H54 (cell line): ENCODE results near the gene CREG1.

Experiments
- DNase-seq: peaks from one replicate; pipeline ENCODE4 v3.0.0; 2011; ENCODE audit warnings: low spot score, mixed read lengths; ENCODE audit not compliant: insufficient read length
- FAIRE-seq: peaks from 3 replicates; lab custom pipeline; 2011; peaks lifted over from hg19 to GRCh38; lab: Jason Lieb, UNC
- POLR2A ChIP-seq: IDR thresholded peaks from 2 replicates; pipeline ENCODE4 v1.6.1; 2011; ENCODE audit warnings: low read depth, mild to moderate bottlenecking, low read length

CREG1 gene

DNA sequence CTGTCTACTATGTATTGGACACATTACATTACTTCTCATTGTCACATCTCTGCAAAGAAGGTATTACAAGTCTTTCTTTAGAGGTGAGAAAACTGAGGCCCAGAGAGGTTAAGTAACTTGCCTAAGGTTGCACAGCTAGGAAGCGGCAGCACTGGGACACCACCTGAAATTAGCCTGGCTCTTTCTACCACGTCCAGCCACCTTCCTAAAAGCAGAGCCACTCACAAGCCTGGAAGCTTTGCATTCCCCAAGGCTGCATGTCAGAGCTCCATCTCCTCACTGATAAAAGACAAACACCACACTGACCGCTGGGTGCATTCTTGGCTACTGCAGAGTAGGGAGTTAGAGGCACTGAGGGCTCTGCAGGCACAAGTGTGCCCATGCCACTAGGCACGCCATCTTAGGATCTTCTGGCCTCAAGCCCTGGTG is 37.7 kb downstream of the CREG1 start:
- no peak for TF ChIP-seq POLR2A
- FAIRE-seq (no peak), DNase-seq (no peak)

DNA sequence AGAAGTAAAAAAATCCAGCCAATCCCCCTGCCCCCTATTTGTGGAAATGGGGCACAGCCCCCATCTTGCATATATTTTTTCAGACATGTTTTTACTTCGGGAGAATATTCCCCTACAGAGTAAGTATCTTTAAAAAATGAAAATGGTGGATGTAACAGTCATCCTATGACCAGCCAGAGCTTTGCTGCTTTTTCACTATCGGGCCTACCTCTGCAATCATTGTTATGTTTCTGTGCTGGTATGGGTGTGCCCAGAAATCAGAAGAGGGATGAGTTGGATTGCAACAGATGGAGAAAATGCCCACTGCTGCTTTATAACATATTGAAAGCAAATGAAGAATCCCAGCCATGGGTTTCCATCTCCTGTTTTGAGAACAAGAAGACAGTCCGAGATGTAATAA is 38.1 kb downstream of the CREG1 start:
- no peak for FAIRE-seq
- TF ChIP-seq POLR2A = no peak
- no peak for DNase-seq

DNA sequence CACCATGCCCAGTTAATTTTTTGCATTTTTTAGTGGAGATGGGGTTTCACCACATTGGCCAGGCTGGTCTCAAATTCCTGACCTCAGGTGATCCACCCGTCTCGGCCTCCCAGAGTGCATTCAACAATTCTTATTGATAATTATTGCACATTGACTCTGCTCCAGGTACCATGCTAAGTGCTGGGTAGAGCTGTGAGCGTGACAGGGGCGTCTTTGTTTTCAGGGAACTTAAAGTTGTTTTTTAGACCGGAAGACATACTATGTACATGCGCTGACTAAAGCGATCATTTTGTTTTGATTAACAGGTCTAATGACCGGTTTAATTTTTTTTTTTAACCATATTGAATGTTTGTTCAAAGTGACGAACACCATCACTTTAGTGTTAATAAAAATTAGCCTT is 39.3 kb downstream of the CREG1 start:
- no peak for TF ChIP-seq POLR2A
- DNase-seq (no peak), FAIRE-seq (no peak)

DNA sequence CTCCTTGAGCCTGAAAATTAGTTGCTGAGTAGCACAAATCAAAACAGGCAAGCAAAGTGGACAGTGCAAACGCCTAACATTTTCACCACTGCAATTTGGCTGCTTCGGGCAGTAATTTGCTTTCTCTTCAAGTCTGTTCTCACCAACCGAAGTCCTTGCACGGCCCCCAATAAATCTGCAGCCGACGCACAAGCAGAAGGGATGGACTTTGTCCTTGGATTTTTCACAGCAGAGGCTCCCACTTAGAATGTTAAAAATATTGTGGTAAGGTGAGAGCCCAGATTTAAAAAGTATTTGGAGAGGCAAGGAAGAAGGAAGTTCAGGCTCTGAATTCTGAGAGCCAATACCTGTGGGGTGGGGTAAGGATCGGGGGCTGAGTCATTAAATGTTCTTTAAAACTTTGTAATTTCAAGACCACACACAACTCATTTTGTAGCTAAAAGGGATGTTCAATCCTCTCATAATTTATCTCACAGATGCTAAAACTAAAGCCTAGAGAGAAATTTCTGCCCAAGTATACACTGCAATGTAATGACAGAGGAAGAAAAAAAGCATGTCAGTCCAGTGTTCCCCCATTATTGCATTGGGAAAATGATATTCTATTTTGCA is 41.4 kb downstream of the CREG1 start:
- DNase-seq (no peak), FAIRE-seq (no peak)
- no peak for TF ChIP-seq POLR2A

DNA sequence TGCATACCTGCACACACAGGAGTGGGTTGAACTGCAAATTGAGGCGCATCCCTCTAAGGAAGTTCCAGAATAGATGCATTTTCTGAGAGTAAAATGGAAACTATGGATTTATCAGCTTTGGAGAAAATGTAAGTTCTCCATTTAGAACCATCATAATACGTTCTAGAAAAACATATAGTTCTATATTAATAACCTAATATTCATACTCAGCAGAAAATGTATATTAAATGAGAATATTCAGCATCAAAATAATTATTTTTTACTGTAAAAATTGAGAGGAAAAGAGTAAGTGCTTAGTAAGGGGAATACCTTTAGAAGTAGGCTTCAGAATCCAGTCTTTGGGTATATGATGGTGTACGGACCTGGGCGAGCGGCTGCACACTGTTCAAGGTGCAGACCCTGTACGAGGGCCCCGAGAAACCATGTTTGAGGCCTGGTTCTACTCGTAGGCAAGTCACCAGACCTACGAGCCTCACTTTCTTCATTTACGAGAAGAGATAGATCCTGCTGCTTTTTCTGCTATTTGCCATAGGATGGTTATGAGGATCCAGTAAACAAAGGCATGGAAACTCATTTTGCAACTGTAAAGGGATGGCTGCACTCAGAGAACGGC is 42.1 kb downstream of the CREG1 start:
- no peak for TF ChIP-seq POLR2A

DNA sequence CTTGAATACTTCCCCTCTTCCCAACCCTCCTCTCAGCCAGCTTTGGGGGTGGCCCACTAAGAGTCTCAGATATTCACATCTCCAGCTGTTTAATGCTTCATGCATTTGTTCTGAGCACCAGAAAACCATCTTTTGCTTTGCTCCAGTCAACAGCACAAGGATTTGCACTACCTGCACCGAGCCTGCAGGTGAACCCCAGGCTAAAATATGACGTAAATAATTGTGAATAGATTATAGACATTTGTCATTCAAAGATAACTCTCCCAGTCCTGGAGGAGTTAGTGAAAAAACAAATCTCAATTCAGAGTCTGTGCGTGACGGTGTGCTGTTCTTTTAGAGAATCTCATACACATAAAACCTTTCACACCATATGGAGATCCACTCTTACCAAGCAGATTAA is 42.7 kb downstream of the CREG1 start:
- TF ChIP-seq POLR2A = no peak
- DNase-seq (no peak), FAIRE-seq (no peak)

More for the DNA sequence above, 42.1 kb downstream of the CREG1 start:
- DNase-seq (no peak), FAIRE-seq (no peak)

DNA sequence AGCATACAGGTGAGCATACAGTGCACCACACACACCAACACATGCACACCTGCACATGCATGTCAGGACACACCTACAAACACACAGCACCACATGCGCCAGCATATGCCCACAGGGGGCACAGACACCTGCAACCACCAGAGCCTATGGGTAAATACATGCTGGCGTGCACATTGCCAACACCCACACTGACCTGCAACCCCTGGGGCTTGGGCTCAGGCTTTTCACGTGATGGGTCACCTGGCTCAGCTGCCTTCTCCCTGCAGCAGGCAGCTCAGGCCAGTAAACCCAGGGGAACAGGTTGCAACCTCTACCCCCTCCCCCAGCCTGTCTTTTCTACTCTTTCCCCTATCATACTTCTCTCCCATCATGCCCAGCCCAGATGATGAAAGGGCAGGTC is 43.3 kb downstream of the CREG1 start:
- no peak for FAIRE-seq
- TF ChIP-seq POLR2A = no peak
- DNase-seq = no peak

DNA sequence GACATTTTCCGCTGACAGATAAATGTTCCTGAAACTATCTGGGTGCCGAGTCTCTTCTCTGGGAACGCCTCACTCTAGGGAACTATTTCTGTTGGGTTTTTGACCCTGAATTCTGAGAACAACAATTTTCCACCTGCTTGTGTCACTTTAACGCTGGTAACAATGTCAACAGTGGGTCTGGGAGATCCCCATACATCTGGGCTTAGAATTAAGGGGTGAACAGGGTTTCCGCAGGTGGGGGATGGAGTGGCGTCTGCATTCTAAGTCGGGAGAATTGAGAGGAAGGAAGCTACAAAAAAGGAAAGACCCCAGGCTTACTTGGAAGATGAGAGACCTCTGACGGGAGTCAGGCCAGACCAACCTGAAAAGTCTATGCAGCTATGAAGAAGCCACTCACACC is 44.0 kb downstream of the CREG1 start:
- DNase-seq (no peak), FAIRE-seq (no peak)
- TF ChIP-seq POLR2A = no peak

DNA sequence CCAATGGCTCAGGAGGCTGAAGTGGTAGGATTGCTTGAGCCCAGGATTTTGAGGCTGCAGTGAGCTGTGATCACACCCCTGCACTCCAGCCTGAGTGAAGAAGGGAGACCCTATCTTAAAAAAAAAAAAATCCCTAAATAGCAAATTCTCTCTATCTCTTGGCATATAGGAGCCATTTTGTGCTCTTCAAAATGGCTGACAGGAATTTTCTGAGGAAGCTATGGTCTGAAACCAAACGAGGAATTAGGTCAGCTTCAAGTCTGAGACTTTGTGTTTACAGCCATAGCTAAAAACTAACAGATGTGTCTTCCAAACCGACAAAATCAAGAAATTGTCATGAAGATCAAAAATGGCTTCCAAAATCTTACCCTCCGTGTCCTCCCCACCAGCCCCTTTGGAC is 45.8 kb downstream of the CREG1 start:
- TF ChIP-seq POLR2A = no peak
- DNase-seq = no peak
- no peak for FAIRE-seq

DNA sequence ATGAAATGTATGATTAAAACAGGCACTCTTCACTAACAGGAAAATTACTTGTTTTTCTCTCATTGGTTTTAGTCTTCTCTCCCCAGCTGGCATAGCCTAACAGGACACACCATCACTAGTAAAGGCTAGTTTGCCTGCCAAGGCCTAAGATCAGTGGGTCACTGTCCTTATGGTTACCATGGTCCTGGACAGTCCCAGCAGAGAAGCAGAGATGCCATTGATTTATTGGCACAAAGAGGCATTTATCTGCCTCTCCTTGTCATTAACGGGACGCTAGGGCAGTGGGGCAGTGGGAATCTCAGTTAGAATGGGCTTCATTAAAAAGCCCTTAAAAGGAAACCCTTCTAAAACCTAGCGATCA is 49.1 kb downstream of the CREG1 start:
- FAIRE-seq (no peak), DNase-seq (no peak)
- TF ChIP-seq POLR2A = no peak

DNA sequence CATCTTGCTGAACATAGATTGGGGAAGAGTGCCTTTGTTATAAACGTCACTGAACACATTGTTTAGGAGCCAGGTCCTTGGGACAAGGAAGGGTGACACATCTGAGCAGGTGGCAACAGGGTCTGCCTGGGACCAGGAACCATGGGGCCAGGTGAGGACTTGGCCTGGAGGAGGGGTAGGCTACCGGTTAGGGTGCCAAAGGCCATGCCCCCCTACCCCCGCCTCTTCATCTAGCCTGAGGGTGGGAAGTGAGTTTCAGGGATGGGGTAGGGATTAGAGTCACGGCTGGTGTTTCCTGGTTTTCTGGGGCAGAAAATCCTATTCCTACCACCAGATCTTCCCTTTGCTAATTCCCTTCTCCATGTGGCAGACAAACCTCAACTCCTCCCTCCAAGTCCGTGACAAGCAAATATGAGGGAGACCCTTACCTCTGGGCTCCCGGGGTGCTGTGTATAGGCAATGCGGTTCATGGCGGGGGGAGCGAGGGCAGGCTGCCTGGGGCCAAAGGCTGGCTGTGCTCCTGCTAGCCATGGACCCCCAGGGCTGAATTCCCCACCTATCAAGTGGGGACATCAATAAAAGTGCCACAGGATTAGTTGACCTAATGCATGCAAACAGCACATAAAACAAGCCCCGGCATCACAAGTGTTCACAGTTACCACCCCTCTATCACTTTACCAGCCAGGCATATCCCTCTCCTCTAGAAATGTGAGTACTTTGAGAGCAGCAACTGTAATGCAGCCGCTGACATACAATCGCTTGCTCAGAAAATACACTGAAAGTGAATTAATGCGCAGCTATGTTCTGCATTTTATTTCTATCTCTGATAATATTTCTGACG is 49.7 kb downstream of the CREG1 start:
- DNase-seq = no peak
- TF ChIP-seq POLR2A = no peak
- FAIRE-seq = no peak

DNA sequence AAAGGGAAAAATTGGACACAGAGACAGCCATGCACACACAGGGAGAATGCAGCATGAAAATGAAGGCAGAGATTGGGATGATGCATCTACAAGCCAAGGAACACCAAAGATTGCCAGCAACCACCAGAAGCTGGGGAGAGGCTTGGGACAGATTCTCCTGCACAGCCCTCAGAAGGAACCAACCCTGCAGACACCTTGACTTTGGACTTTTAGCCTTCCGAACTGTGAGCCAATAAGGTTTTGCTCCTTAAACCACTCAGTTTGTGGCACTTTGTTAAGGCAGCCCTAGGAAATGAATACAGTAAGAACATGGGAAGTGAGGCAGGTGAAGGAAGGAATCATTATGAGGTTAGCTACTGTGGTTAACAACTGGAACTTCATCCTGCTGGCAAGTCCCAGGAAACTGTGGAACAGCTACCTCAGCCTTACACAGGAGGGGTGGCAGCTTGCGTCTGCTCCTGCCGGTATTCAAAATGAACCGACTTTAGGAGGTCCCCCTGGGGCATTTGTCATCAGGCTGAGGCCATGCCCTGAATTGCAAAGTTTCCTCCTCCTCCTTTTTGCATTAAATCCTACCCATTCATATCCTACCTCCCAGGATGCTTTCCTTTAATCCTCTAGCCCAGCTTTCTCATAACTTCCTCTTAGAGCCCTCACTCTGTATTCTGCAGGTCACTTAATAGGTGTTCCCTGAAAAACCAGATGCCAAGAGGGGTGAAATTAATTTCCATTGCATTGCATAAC is 50.7 kb downstream of the CREG1 start:
- no peak for FAIRE-seq

DNA sequence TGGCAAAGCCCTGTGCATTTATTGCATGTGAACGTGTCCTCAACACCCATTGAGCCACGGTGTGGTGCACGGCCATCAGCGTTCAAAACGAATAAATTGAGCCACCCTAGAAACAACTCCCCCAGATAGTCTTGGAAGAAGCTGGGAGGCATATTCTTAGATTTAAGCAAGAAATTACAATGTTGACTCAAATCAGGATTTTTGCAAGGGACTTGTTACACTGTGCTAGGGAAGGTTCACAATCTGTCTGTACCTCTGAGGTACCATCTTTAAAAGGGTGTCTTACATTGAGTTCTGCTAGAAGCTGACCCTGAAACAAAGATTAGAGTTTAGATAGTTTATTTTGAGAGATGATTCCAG is 51.4 kb downstream of the CREG1 start:
- no peak for TF ChIP-seq POLR2A
- FAIRE-seq (no peak), DNase-seq (no peak)

More for the DNA sequence above, 50.7 kb downstream of the CREG1 start:
- TF ChIP-seq POLR2A = no peak
- DNase-seq = no peak
